Hepatocyte (in vitro differentiated cells): ENCODE results near the gene SERGEF.

Source experiments
- CTCF ChIP-seq: fragments of 200-600 bp; sonication (generic); IDR thresholded peaks from 2 replicates; pipeline ENCODE4 v1.5.1; 2016; ENCODE audit warnings: antibody characterized with exemption, mild to moderate bottlenecking; ENCODE audit not compliant: poor library complexity
- EZH2 ChIP-seq: fragments of 200-600 bp; sonication (generic); IDR thresholded peaks from 2 replicates; pipeline ENCODE4 v1.6.1; 2016; ENCODE audit warnings: antibody characterized with exemption, mild to moderate bottlenecking, borderline replicate concordance
- EZH2phosphoT487 ChIP-seq: fragments of 200-600 bp; sonication (generic); IDR thresholded peaks from one replicate; pipeline ENCODE4 v1.6.1; 2018; ENCODE audit warnings: antibody characterized with exemption, mild to moderate bottlenecking, low read depth, moderate library complexity; ENCODE audit not compliant: unreplicated experiment, severe bottlenecking

GRCh38 chr11:17892409-17892808 is 120.4 kb downstream of the SERGEF start:
- TF ChIP-seq CTCF: no peak
- TF ChIP-seq EZH2: no peak
- no peak for TF ChIP-seq EZH2phosphoT487
